Activated CD4-positive, alpha-beta memory T cell treated with anti-CD3 and anti-CD28 coated beads, Interleukin-2, amount 10 ng/mL, durations not matched to agents 7 days and 5 days (primary cell): Measurements from ENCODE around the gene TBC1D2B. TPM values are rescaled to one million over a fixed set of nuclear protein-coding genes. Genes with fewer than 3 reads are reported as not detected.
A peak's percentile ranks its signal among the peaks of the same experiment; 100 is the strongest.

Experiments used
- CTCF ChIA-PET: fragments of 350-600 bp; sonication (Branson Sonifier 250); formaldehyde crosslinking; loops from one replicate; lab custom pipeline; 2021; ENCODE audit warnings: antibody characterized with exemption, inconsistent platforms; lab: Charles Lee
- POLR2A ChIA-PET: fragments of 350-600 bp; sonication (Branson Sonifier 250); formaldehyde crosslinking; loops from one replicate; lab custom pipeline; 2021; ENCODE audit warnings: antibody characterized with exemption; lab: Charles Lee
- DNase-seq: peaks from one replicate; pipeline ENCODE4 v3.0.0-alpha.2; 2020
- H3K27ac Mint-ChIP-seq: one replicate; pipeline ENCODE4 v1.8.0; 2021; ENCODE audit warnings: mild to moderate bottlenecking, mixed read lengths
- H3K27me3 Mint-ChIP-seq: one replicate; pipeline ENCODE4 v1.8.0; 2021; ENCODE audit warnings: mixed read lengths
- H3K36me3 Mint-ChIP-seq: one replicate; pipeline ENCODE4 v1.8.0; 2021; ENCODE audit warnings: low read depth, mixed read lengths
- H3K4me1 Mint-ChIP-seq: one replicate; pipeline ENCODE4 v1.8.0; 2021; ENCODE audit warnings: mixed read lengths
- H3K4me3 Mint-ChIP-seq: one replicate; pipeline ENCODE4 v1.8.0; 2021; ENCODE audit warnings: mild to moderate bottlenecking, mixed read lengths
- H3K9me3 Mint-ChIP-seq: one replicate; pipeline ENCODE4 v1.8.0; 2021; ENCODE audit warnings: mixed read lengths
- total RNA-seq, 2 experiments: library from RNA; stranded (reverse); gene quantifications; one replicate each; pipeline ENCODE4 v1.2.3, GENCODE V29; 2021

The TBC1D2B gene
- total RNA-seq, 2 experiments from 2014 or later = 97.1 to 101 TPM

- Mint-ChIP-seq H3K4me3 (peak overlapping the region; percentile 4), H3K27ac (peak overlapping the region; percentile 88), H3K9me3 (no peaks in the 10 kb centered on the region), H3K27me3 (no peaks in the 10 kb centered on the region), H3K4me1 (peaks cover 71% of the 10 kb centered on the region), H3K36me3 (no peaks in the 10 kb centered on the region)
- CTCF ChIA-PET = interaction anchor here (1.0 to 11.6 kb wide), 5 partner anchors 25 to 148 kb away, joined by 3 to 190 read pairs (median 3); no protein-coding TSS in a partner anchor
- DNase-seq = peak; percentile 63
- POLR2A ChIA-PET = interaction anchor here (0.6 to 6.1 kb wide), 13 partner anchors 22 to 195 kb away, joined by 3 to 37 read pairs (median 5); partner anchors contain the start of gene SKIC8
These were observed 27.3 kb upstream of the TBC1D2B start for GRCh38 chr15:78104566-78105475.

- Mint-ChIP-seq H3K4me1 (peaks cover 71% of the 10 kb centered on the region), H3K27me3 (no peaks in the 10 kb centered on the region), H3K4me3 (peak overlapping the region; percentile 55), H3K9me3 (no peaks in the 10 kb centered on the region), H3K36me3 (no peaks in the 10 kb centered on the region), H3K27ac (peak overlapping the region; percentile 88)
- no peak for DNase-seq
- ChIA-PET CTCF (interaction anchor here (0.6 to 11.6 kb wide), 4 partner anchors 9 to 147 kb away, joined by 3 to 190 read pairs (median 58); no protein-coding TSS in a partner anchor), POLR2A (interaction anchor here (0.6 to 6.1 kb wide), 12 partner anchors 10 to 195 kb away, joined by 3 to 37 read pairs (median 6); partner anchors contain the start of genes SKIC8 and TBC1D2B)
These were observed 26.6 kb upstream of the TBC1D2B start for GRCh38 chr15:78104119-78104479.

GRCh38 chr15:78103406-78104118 lies 26.1 kb upstream of the TBC1D2B start:
- no peaks in the 10 kb centered on the region for H3K36me3 Mint-ChIP-seq
- peak overlapping the region; percentile 55 for H3K4me3 Mint-ChIP-seq
- no peaks in the 10 kb centered on the region for H3K9me3 Mint-ChIP-seq
- ChIA-PET CTCF (interaction anchor here (0.6 to 11.6 kb wide), 4 partner anchors 9 to 147 kb away, joined by 3 to 190 read pairs (median 4); no protein-coding TSS in a partner anchor), POLR2A (interaction anchor here (1.0 to 6.1 kb wide), 10 partner anchors 10 to 196 kb away, joined by 3 to 37 read pairs (median 7); partner anchors contain the start of genes SKIC8 and TBC1D2B)
- DNase-seq = peak; percentile 87
- no peaks in the 10 kb centered on the region for H3K27me3 Mint-ChIP-seq
- peaks cover 69% of the 10 kb centered on the region for H3K4me1 Mint-ChIP-seq
- H3K27ac Mint-ChIP-seq = peak overlapping the region; percentile 88

GRCh38 chr15:78102741-78103140 lies 25.2 kb upstream of the TBC1D2B start:
- peak overlapping the region; percentile 88 for H3K27ac Mint-ChIP-seq
- peaks cover 62% of the 10 kb centered on the region for H3K4me1 Mint-ChIP-seq
- no peak overlapping the region for H3K4me3 Mint-ChIP-seq
- no peak for DNase-seq
- no peaks in the 10 kb centered on the region for H3K36me3 Mint-ChIP-seq
- no peaks in the 10 kb centered on the region for H3K27me3 Mint-ChIP-seq
- ChIA-PET POLR2A (interaction anchor here (0.8 to 6.1 kb wide), 7 partner anchors 9 to 163 kb away, joined by 3 to 37 read pairs (median 7); no protein-coding TSS in a partner anchor), CTCF (interaction anchor here (1.0 to 11.6 kb wide), 3 partner anchors 20 to 146 kb away, joined by 3 to 190 read pairs (median 3); no protein-coding TSS in a partner anchor)
- no peaks in the 10 kb centered on the region for H3K9me3 Mint-ChIP-seq

GRCh38 chr15:78102211-78102610 lies 24.7 kb upstream of the TBC1D2B start:
- Mint-ChIP-seq H3K4me3 (no peak overlapping the region), H3K27ac (peak overlapping the region; percentile 88), H3K36me3 (no peaks in the 10 kb centered on the region), H3K9me3 (no peaks in the 10 kb centered on the region), H3K4me1 (peaks cover 57% of the 10 kb centered on the region), H3K27me3 (no peaks in the 10 kb centered on the region)
- POLR2A ChIA-PET = interaction anchor here (0.8 to 6.1 kb wide), 3 partner anchors 8 to 68 kb away, joined by 3 to 37 read pairs (median 17); no protein-coding TSS in a partner anchor
- no peak for DNase-seq
- CTCF ChIA-PET = interaction anchor here (1.4 to 11.6 kb wide), 3 partner anchors 20 to 145 kb away, joined by 3 to 190 read pairs (median 3); no protein-coding TSS in a partner anchor

GRCh38 chr15:78101423-78102105 lies 24.1 kb upstream of the TBC1D2B start:
- Mint-ChIP-seq H3K9me3 (no peaks in the 10 kb centered on the region), H3K4me3 (no peak overlapping the region), H3K27ac (peak overlapping the region; percentile 88), H3K36me3 (no peaks in the 10 kb centered on the region), H3K4me1 (peaks cover 52% of the 10 kb centered on the region), H3K27me3 (no peaks in the 10 kb centered on the region)
- ChIA-PET POLR2A (interaction anchor here (0.7 to 6.1 kb wide), 3 partner anchors 8 to 68 kb away, joined by 3 to 37 read pairs (median 17); no protein-coding TSS in a partner anchor), CTCF (interaction anchor here (0.7 to 1.4 kb wide), 3 partner anchors 19 to 94 kb away, joined by 3 read pairs; no protein-coding TSS in a partner anchor)
- DNase-seq = no peak

- POLR2A ChIA-PET = interaction anchor here (6.1 kb wide), 1 partner anchor 67 kb away, joined by 37 read pairs; no protein-coding TSS in a partner anchor
These were observed 23.4 kb upstream of the TBC1D2B start for GRCh38 chr15:78100886-78101285.

GRCh38 chr15:78098131-78098755 lies 20.7 kb upstream of the TBC1D2B start:
- Mint-ChIP-seq H3K27ac (no peak overlapping the region), H3K4me1 (peaks cover 28% of the 10 kb centered on the region), H3K36me3 (no peaks in the 10 kb centered on the region), H3K27me3 (peaks cover 4% of the 10 kb centered on the region), H3K9me3 (no peaks in the 10 kb centered on the region), H3K4me3 (no peak overlapping the region)
- ChIA-PET CTCF (interaction anchor here (1.5 kb wide), 1 partner anchor 10 kb away, joined by 4 read pairs; no protein-coding TSS in a partner anchor), POLR2A (no interaction called here)
- no peak for DNase-seq

More at GRCh38 chr15:78100886-78101285, 23.4 kb upstream of the TBC1D2B start:
- CTCF ChIA-PET = interaction anchor here (0.7 to 1.4 kb wide), 2 partner anchors 66 to 95 kb away, joined by 3 read pairs; no protein-coding TSS in a partner anchor
- Mint-ChIP-seq H3K9me3 (no peaks in the 10 kb centered on the region), H3K36me3 (no peaks in the 10 kb centered on the region), H3K27me3 (no peaks in the 10 kb centered on the region), H3K4me1 (peaks cover 45% of the 10 kb centered on the region), H3K27ac (peak overlapping the region; percentile 28), H3K4me3 (no peak overlapping the region)
- no peak for DNase-seq

GRCh38 chr15:78097667-78098066 lies 20.2 kb upstream of the TBC1D2B start:
- Mint-ChIP-seq H3K27ac (no peak overlapping the region), H3K4me1 (peaks cover 27% of the 10 kb centered on the region), H3K4me3 (no peak overlapping the region), H3K9me3 (no peaks in the 10 kb centered on the region), H3K27me3 (peaks cover 4% of the 10 kb centered on the region), H3K36me3 (no peaks in the 10 kb centered on the region)
- ChIA-PET POLR2A (no interaction called here), CTCF (interaction anchor here (1.5 kb wide), 1 partner anchor 11 kb away, joined by 4 read pairs; no protein-coding TSS in a partner anchor)
- DNase-seq = no peak

- DNase-seq = no peak
- POLR2A ChIA-PET = interaction anchor here (0.9 to 2.5 kb wide), 4 partner anchors 9 to 17 kb away, joined by 3 to 17 read pairs (median 4); no protein-coding TSS in a partner anchor
- Mint-ChIP-seq H3K9me3 (peaks cover 5% of the 10 kb centered on the region), H3K4me1 (peaks cover 31% of the 10 kb centered on the region), H3K4me3 (no peak overlapping the region), H3K27ac (no peak overlapping the region), H3K36me3 (no peaks in the 10 kb centered on the region), H3K27me3 (peaks cover 5% of the 10 kb centered on the region)
- CTCF ChIA-PET = interaction anchor here (1.0 to 5.3 kb wide), 5 partner anchors 15 to 134 kb away, joined by 3 to 22 read pairs (median 4); no protein-coding TSS in a partner anchor
These were observed 15.9 kb upstream of the TBC1D2B start for GRCh38 chr15:78093242-78094020.
